Stimulated activated CD8-positive, alpha-beta memory T cell treated with anti-CD3 and anti-CD28 coated beads, Interleukin-15, amount 100 ng/mL, for 24 hours (primary cell): ENCODE data around the gene PEX12.
"Not testable (repeated sequence)": the region's sequence is repeated elsewhere in the genome, so short reads cannot be mapped to it uniquely, and the experiment has no call there.

Experiments
- DNase-seq: peaks from one replicate; pipeline ENCODE4 v3.0.0-alpha.2; 2020; ENCODE audit warnings: low read depth

PEX12 gene

GRCh38 chr17:35578197-35578928 lies at the start of gene PEX12:
TSS of gene PEX12 (minus strand) at chr17:35578571. CDS start at chr17:35578021, 550 bp downstream.
- peak; percentile 57 for DNase-seq

- no peak for DNase-seq
These were observed 49.0 kb upstream of the PEX12 start for GRCh38 chr17:35627417-35627816.

GRCh38 chr17:35621768-35622167 lies 43.4 kb upstream of the PEX12 start:
- DNase-seq, result no peak

- DNase-seq, result no peak
These were observed 40.3 kb upstream of the PEX12 start for GRCh38 chr17:35618628-35619027.

- DNase-seq, result no peak
These were observed 39.1 kb upstream of the PEX12 start for GRCh38 chr17:35617505-35617904.

- no peak for DNase-seq
These were observed 38.2 kb upstream of the PEX12 start for GRCh38 chr17:35616536-35616935.

- DNase-seq, result no peak
These were observed 36.4 kb upstream of the PEX12 start for GRCh38 chr17:35614810-35615209.

GRCh38 chr17:35612924-35613521 lies 34.7 kb upstream of the PEX12 start:
- no peak for DNase-seq

- DNase-seq, result not testable (repeated sequence)
These were observed 32.4 kb upstream of the PEX12 start for GRCh38 chr17:35610746-35611145.

- DNase-seq, result no peak
These were observed 31.5 kb upstream of the PEX12 start for GRCh38 chr17:35609831-35610230.

- no peak for DNase-seq
These were observed 29.0 kb upstream of the PEX12 start for GRCh38 chr17:35607239-35607847.

GRCh38 chr17:35605678-35606077 lies 27.3 kb upstream of the PEX12 start:
- no peak for DNase-seq

GRCh38 chr17:35603674-35604073 lies 25.3 kb upstream of the PEX12 start:
- DNase-seq, result no peak

- DNase-seq, result no peak
These were observed 19.2 kb upstream of the PEX12 start for GRCh38 chr17:35597604-35598003.

GRCh38 chr17:35596530-35597233 lies 18.3 kb upstream of the PEX12 start:
- DNase-seq, result no peak

GRCh38 chr17:35596072-35596471 lies 17.7 kb upstream of the PEX12 start:
- DNase-seq, result no peak

- DNase-seq, result no peak
These were observed 10.0 kb upstream of the PEX12 start for GRCh38 chr17:35588196-35588920.

- DNase-seq, result peak; percentile 99
These were observed 8.9 kb upstream of the PEX12 start, which contains the start of gene AP2B1 for GRCh38 chr17:35587074-35587961. TSS of gene AP2B1 (plus strand) at chr17:35587322. CDS start at chr17:35594031, 6,709 bp downstream.

GRCh38 chr17:35586569-35587073 lies 8.2 kb upstream of the PEX12 start:
- DNase-seq, result no peak

- no peak for DNase-seq
These were observed 5.7 kb upstream of the PEX12 start for GRCh38 chr17:35584061-35584460.
